HTR-8/SVneo (cell line): ENCODE data around the gene MDM1.

Source experiments
- DNase-seq: peaks from one replicate; pipeline ENCODE4 v3.0.0; 2011; ENCODE audit warnings: low spot score, mixed read lengths; ENCODE audit not compliant: insufficient read length
- FAIRE-seq: peaks from 2 replicates; lab custom pipeline; 2011; peaks lifted over from hg19 to GRCh38; lab: Jason Lieb, UNC

MDM1 gene

DNA sequence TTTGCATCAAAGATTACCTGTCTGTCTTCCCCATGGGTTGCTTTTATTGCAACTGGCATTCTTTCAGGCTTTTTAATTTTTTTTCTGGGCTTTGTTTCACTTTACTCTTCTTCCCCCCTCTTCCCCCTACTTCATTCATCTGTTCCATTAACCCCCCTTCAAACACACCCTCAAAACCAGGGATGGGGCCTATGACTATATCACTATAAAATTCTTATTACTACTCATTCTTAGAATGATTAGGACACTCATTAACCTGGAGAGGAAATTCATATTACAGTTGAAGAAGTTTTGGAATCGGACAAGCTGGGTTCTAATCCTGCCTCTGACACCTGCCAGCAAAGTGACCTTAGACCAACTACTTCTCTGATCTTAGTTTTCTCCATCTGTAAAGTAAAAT, 24.8 kb upstream of the MDM1 start:
- DNase-seq: no peak
- no peak for FAIRE-seq

DNA sequence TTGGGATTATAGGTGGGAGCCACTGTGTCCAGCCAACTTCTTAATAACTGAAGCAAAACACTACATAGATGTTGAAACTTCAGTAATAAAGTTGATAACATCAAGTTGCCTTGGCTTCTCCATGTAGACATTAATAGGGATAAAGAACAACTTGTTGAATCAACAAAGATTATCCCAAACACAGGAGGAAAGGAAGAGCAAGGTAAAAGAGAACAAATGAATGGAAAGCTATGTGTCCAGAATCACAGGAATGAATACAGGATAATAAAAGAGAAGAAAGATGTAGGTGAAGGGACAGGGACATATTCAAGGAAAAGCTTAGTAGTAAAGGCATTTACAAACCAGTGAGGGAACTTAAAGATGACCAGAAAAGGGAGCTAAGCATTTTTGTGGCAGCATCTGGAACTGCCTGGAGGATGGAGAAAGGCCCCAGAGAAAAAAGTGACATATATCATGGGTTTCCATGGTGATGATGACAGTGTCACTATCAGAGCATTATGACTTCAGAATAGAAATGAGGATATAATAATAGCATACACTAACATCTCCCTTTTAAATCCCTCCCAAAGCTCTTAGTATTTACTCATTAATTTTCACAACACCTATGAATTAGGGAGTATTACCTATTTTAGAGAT, 24.0 kb upstream of the MDM1 start:
- DNase-seq (no peak), FAIRE-seq (no peak)

- FAIRE-seq (no peak), DNase-seq (no peak)
Observed at GRCh38 chr12:68354977-68355541, 22.9 kb upstream of the MDM1 start.

DNA sequence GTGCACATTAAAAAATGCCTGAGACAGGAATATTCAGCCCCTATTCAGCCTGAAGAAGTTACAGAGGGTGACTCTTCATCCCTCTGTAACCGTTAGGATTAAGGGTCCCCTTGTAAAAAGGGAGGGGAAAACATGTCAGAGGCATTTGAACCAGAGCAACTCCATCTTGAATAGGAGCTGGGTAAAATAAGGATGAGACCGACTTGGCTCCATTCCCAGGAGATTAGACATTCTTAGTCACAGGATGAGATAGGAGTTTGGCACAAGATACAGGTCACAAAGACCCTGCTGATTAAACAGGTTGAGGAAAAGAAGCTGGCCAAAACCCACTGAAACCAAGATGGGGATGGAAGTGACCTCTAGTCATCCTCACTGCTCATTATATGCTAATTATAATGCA, 19.9 kb upstream of the MDM1 start:
- FAIRE-seq: no peak
- DNase-seq: no peak

GRCh38 chr12:68350753-68351152, 18.6 kb upstream of the MDM1 start:
- DNase-seq: no peak
- FAIRE-seq: no peak

- FAIRE-seq: no peak
- no peak for DNase-seq
Observed at GRCh38 chr12:68349921-68350606, 17.9 kb upstream of the MDM1 start.

- FAIRE-seq (no peak), DNase-seq (no peak)
Observed at GRCh38 chr12:68349220-68349621, 17.1 kb upstream of the MDM1 start.

GRCh38 chr12:68348419-68348818, 16.3 kb upstream of the MDM1 start:
- FAIRE-seq (no peak), DNase-seq (no peak)

DNA sequence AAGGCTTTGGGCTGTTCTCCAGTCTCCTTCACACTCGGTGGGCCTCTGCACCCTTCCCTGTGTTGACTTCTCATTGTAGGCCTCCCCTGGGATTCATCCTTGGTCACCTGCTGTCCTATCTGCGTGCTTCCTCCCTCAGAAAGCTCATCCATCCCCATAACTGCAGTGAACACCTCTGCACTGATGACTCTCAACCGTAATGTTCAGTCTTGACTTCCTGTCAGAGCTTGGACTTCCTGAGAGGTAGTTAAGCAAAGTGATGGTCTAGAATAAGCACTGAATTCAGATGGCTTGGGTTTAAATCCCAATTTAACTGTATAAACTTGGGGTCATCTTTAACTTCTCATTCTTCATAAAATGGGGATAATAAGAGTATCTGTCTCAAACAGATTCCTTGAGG, 13.6 kb upstream of the MDM1 start:
- no peak for DNase-seq

DNA sequence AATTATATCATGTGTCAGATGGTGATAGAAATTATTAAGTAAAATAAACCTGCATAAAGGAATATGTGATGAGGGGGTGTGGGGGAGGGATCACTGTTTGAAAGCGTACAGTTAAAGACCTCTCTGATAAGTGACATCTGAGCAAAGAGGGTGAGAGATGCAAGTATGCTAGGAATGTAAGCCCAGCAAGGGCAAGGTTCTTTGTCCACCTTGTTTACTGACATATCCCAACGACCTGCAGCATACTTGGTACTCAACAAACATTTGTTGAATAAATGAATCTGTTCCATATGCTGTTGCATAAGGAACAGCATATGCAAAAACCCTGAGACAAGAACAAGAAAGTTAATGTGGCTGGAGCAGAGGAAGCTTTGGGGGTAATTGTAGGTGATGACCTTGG, 12.0 kb upstream of the MDM1 start:
- FAIRE-seq (no peak), DNase-seq (no peak)

More for the DNA sequence above, 13.6 kb upstream of the MDM1 start:
- no peak for FAIRE-seq

DNA sequence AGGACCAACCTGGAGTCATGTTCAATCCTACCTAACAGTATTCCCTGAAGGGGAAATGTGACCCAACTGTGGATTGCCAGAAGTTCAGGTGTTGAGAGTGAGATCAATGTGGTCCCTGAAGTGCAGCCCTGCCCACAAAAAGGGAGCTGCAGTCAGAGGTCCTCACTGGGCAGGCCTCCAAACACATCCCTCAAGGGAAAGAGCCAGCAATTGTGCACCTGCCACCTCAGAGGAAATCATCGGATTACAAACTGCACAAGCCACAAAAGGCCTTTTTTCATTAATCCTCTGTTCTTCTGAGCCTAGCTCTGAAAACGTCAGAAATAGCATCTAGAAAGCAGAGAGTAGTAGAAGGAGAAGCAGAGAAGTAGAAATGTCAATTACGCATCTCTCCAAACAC, 10.8 kb upstream of the MDM1 start:
- DNase-seq: no peak
- no peak for FAIRE-seq

GRCh38 chr12:68341822-68342221, 9.7 kb upstream of the MDM1 start:
- FAIRE-seq: no peak
- no peak for DNase-seq

- FAIRE-seq (no peak), DNase-seq (no peak)
Observed at GRCh38 chr12:68340404-68341270, 8.5 kb upstream of the MDM1 start.

DNA sequence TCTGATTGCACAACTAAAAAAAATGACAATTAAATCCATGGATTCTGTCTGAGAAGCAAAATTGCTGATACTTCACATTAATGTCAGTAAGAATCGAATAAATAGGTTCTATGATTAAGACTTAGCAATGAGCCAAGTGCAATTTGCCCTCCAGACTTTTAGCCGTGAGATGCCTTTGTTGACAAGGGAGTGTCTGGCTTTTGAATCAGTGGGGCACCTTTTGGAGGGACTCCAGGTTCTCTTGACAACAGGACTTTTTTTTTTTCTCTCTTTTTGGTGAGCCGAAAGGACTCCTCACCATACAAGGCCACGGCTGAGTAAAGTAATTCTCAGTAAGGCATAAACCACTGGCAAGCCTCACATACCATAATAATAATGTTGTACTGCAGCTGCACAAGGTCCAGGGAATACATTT, 4.7 kb upstream of the MDM1 start:
- FAIRE-seq (no peak), DNase-seq (no peak)

- DNase-seq (no peak), FAIRE-seq (no peak)
Observed at GRCh38 chr12:68335462-68335861, 3.3 kb upstream of the MDM1 start.

DNA sequence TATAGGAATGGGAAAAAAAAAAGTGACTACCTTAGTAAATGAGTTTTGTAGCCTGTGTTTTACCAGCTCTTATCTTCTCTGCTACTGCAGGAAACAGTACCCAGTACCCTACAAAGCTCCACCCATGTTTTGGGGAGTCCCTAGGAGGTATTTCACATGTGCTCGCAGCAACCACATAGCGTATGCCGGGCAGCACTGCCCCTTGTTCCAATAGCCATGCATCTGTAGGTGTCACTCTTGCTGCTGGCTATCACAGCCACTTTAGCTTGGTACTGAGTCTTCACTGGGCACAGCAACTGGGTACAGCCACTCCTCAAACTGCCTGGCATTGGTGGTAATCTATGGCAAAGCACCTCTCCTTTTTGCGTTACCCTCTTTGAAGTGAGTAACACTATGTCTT, 2.0 kb upstream of the MDM1 start:
- DNase-seq: peak; percentile 19
- FAIRE-seq: peak; percentile 28

- FAIRE-seq: no peak
- no peak for DNase-seq
Observed at GRCh38 chr12:68332728-68333630, 817 bp upstream of the MDM1 start.

GRCh38 chr12:68331500-68331868, 678 bp downstream of the MDM1 start:
- DNase-seq: no peak
- no peak for FAIRE-seq

- DNase-seq: no peak
- no peak for FAIRE-seq
Observed at GRCh38 chr12:68327896-68328295, 4.3 kb downstream of the MDM1 start.

- FAIRE-seq (no peak), DNase-seq (no peak)
Observed at GRCh38 chr12:68326716-68327115, 5.4 kb downstream of the MDM1 start.
